SK-N-DZ (cell line): Measurements from ENCODE around the gene ZDHHC1.
"Not testable (repeated sequence)": the region's sequence is repeated elsewhere in the genome, so short reads cannot be mapped to it uniquely, and the experiment has no call there.

Experiments
- DNase-seq: peaks from one replicate; pipeline ENCODE4 v3.0.0-alpha.2; 2015; ENCODE audit warnings: low spot score

Gene ZDHHC1

DNA sequence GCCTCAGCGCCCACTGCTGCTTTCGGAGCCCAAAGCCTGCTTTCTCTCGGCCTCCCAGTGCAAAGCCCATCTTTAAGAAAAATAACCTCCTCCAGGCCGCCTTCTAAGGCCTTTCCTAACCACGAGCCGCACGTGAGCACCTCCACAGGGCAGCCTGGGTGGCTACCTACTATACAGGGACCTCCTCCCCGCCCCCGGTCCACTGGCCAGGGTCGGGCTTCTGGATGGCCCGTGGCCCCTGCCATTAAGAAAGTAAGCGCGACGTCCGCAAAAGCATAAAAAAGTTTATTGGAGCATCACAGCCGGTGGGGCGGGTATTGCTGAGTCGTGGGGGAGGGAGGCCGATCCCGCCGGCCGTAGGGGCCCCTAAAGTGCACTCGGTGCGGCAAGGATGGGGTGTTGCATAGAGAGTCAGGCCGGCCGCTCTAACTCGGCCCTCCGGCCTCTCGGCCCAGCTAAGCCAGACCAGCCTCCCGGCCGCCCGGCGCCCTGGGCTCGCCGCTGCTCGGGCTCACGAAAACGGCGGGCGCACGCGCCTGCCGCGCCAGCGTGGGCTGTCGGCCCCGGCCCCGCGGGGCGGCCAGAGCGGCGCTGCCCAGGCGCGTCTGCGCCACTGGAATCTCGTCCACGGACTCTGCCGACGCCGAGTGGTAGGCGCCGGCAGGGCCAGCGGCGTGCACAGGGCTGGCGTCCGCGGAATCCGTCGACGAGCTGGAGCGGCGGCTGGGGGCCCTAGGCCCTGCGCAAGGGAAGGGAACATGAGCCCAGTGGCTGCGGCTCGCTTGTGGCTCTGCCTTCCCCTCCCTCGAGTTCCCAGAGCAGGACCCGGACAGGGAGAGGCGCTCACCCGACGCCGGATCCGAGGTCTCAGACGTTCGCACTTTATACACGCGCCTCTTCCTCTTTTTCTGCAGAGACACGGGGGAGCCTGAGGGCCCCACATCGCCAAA is 21.8 kb downstream of the ZDHHC1 start:
- DNase-seq = no peak

DNA sequence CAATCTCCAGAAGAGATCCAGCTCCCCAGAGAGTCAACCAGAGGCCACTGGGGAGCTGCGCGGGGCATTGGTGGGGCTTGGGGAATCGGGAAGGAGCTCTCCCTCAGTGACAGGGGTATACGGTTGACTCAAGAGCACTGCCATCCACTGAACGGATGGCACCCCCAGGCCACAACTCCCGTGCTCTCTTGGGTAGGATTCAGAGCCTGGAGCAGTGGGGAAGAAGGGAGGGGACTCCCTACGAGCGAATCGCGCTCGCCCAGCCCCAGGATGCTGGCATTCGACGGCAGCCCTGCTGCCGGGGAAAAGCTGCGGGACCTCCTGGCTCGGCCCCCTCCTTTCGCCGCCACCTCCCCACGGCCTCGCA is 22.5 kb downstream of the ZDHHC1 start:
- DNase-seq = no peak

DNA sequence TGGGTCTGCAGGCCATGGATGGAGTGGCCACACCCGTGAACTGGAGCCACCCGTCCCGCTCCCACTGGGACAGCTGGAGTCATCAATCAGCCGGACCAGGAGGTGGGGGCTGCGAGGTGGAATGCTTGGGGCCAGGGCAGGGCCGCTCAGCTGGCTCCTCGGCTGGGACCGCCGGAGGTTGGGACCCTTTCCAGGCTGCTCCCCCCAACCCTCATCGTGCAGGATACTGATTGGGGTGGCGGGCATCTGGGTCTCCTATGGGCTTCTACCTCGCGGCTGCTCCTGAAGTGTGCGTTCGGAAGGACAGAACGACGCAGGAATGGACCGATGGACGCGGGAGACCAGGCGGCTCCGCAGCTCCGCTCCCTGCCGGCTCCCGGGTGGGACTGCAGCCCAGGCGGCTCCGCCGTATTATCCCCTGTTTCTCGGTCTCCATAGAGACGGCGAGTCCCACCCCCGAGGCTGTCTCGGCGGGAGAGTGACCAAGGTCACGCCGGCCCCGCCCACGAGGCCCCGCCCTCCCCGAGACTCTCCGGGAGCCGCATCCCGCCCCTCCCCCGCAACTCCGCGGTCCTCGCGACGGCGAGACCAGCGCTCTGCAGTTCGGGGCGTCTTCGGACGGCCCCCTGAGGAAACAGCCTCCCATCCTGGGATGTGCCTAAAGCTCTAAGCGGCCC is 23.0 kb downstream of the ZDHHC1 start, which contains the start of gene TPPP3:
TPPP3 (minus strand) TSS at position 388 of the 677 bp plus-strand sequence. CDS start 2,387 bp downstream, outside the sequence.
- peak; percentile 91 for DNase-seq

DNA sequence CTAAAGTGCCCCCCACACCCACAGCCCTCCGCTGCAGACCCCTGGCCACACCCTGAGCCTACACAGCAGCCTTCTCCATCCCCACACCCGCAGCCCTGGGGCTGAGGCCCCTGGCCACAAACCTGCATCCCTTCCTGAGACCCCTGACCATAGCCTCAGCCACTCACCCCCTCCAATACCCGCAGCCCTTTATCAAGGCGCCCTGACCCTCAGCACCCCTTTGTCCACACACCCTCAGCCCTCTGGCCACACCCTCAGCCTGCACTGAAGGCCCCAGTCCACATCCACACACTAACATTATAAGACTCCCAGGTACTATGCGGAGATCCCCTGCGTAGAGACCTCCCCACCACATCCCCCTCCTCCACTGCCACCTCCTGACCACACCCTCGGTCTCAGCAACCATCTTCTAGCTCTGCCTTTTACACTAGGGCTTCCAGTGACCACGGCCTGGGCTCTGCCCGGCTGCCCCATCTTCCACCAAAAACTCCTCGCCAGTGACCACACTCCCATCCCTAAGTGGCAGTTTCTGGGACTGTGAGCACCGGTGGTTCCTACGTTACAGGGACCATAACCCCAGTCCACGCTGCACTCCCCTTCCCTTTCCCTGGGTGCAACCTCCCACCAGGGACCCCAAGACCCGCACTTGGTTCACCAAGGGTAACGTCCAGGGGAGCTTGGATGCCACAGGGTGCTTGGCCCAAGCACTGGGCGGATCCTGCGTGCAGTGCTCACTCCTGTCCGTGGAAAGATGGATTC is 23.8 kb downstream of the ZDHHC1 start:
- DNase-seq = no peak

DNA sequence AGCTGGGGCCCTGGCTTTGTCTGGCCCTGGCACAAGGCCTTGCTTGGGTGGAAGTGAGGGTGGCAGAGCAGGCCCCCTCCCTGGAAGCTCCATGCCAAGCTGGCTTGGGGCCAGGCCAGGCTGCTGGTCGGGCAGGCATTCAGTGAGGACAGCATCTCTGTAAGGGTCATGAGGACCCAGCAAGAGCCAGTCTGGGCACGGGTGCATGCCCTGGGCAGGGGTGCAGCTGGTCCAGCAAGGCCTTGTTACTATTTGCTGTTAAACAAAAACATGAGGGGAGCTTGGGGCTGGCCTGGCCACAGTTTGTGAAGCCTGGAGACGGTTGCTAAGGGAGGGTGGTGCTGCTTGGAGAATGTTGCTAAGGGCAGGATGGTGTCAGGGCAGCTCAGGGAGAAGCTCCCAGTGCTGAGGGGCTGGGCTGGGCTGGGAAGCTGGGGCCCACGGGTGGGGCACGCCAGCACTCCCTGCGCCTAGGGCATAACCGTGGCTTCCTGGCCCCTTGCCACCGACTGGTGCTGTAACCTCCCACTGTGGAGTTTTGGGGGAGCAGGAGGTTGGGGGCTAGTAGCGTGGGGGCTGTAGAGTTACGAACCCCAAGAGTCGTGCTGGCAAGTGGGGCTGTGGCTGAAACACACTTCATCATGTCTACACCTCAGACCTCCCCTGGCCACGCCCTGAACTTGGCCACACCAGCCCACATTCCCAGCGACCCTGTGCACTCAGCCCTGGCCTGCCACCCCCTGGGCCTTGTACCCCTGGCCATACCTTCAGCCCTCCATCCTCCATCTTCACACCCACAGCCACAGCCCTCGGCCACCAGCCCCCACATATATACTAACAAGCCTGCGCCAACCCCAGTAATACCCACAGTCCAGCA is 24.6 kb downstream of the ZDHHC1 start:
- DNase-seq = no peak

DNA sequence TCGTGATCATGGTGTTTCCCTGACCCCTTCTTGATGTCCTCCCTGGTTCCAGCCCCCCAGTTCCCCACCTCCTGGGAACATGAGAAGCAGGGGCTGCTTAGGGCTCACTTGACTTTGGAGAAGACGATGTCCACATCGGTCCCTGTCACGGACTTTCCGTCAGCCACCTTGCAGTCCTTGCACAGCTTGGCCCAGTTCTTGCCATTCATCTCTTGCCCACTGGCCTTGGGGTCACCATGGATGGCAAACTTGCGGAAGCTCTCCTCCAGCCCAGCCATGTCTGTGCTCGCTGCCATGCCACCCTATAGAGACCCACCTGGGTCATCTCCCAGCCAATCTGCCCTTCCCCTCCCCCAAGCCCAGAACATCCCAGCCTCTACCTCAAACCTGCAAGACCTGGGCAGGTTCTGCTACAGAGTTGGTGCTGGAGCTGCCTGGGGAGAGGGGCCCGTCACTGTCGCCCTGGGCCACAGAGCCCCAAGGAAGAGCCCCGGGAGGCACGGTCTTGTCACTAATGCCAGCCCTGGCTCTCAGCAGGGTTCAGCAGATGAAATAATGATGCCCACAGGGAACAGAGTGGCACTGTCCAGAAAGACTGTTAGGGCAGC is 25.4 kb downstream of the ZDHHC1 start:
- no peak for DNase-seq

DNA sequence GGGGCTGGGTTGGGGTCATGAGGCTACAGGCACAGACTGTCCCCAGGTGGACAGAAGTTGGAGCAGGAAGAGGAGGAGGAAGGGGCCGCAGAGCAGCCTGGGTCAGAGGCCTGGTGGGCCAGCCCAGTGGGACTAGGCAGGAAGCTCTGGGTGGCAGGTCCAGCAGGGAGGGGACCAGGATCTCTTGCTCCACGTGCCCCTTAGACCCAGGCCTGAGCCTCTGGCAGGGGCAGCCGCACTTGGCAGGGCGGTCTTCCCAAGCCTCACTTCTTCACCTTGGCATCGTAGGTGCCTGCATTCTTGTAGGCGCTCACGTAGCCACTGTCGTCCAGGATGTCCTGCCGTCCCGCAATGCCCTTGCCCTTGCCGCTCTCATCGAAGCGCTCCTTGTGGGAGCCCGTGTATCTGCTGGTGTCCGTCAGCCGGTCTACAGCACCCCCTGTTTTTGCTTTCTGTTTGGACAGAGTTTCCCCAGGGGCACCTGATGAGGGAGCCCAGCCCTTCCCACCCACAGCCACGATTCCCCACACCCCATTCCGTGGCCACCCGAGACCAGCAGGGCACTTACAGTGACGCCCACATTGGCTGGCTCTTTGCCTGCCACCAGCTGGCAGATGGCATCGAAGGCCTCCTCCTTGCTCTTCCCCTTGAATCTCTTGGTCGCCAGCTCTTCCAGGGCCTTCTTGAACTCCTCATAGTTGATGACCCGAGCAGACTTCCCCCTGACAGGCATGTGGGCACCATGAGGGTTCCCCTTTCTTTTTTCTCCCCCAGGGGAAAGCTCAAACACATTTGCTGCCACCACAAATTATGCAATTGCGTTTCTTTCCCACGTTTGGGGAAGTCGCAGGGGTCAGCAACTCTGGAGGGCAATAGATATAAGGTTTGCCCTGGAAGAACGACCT is 26.1 kb downstream of the ZDHHC1 start:
- DNase-seq = no peak

DNA sequence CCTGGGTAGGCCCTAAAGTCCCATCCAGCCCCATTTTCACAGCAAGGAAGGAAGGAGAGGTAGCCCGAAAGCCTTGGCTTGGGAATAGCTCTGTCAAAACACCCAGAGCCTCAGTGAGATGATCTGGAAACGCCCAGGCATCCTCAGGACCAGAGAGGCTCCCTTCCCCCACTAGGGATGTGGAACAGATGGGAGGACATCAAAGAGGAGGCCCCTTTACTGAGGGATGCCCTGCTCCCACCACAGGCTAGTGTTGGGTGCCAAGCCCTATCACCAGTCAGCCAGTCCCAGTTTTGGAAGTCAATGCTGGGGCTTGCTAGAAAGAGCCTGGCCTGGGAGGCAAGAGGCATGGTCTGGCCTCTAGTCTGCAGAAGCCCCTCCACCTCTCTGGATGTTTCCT is 27.7 kb downstream of the ZDHHC1 start:
- DNase-seq = no peak

DNA sequence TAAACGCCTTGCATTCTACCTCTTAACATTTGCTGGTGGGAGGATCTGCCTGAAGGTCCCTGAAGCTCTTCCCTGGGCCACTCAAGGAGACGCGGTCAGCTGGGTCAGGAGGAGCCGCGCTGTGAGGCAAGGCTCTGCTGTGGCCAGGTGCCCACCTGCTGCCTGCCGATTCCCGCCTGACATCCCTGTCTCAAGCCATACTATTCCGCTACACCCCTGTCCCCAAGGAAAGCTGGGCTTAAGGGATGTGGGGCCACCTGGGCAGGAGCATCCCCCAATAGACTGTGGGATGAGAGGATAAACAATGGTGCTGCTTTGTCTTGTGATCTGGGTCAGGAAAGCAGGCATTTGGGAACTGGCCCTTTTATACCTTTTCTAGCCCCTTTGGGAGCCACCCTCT is 28.1 kb downstream of the ZDHHC1 start:
- no peak for DNase-seq

DNA sequence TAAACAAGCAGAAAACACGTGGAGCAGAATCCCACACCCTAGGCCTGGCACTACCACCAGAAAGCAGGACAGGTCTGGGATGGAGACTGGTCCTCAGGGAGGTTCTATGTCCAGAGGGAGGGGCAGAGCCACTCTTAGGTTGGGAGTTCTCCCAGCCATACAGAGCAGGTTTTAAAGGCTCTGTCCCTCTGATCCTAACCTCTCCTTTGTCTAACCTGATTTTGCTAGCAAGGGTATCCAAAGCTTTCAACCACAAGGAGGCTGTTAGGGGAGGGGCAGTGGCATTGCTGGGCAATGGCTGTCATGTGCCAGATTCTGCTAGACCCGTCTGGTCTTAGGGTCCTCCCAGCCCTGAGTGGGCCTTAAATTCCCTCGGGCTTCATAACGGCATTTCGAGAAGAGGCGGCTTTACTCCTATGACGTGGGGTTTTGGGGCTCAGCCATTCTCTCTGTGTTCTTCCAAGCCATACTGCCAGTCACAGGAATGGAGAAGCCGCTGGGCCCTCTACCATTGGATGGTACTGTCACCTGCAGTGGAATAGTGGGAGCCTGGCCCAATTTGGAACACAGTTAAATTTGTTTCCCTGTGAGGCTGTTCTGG is 28.7 kb downstream of the ZDHHC1 start:
- DNase-seq = no peak

DNA sequence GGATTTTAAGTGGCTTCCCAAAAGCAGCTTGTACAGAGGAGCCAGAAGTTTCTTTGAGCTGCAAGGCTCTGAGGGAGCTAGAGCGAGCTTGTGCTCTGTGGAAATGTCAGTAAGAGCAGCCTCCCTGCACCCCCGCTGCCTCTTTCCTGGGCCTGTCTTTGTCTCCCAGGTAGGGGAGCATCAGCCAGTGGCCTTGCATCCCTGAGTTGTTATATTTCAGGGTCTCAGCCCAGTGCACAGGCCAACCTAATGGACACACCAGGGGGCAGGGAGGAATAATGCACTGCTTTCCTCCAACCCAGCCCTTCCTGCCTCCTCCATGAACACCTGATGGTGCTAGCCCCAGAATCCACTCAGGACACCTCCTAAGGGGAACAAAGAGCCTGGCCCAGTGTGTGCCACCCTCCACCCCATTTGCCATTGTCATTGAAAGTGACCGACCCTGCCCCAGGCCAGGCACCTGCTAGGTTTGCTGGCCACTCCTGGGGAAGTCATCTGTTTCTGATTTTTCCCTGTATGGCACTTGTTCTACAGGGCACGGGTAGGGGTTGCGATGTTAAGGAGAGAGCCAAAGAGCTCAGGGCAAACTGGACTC is 29.3 kb downstream of the ZDHHC1 start:
- no peak for DNase-seq

DNA sequence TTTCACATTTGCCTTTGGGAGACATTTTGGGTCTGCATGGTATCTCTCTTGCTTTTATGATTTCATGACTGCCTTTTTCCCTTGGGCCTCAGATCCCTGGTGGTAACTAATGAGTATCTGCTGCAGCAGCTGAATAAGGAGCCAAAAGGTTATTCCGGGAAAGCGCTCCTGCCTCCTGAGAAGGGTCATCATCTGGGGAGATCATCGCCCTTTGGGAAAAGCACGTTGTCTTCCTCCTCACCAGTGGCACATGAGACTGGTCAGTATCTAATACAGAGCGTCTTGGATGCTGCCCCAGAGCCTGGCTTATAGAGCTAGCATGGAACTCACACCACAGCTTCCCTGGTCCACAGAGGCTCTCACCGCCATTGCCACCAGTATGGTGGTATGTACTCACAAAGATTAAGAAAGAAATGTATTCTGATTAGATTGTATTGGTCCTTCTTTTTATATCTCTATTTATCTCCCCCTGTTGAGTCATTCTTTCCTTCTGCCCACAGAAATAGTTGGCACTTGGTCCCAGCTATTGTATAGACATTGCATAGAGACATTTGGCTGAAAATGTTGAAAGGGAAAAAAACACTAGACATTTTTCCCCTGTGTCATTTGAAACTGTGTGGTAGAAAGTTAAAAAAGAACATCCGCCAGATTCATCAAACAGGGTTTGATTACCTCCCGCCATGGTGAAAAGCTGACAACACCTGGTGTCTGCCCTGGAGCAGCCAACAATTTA is 31.3 kb downstream of the ZDHHC1 start:
- DNase-seq = no peak

DNA sequence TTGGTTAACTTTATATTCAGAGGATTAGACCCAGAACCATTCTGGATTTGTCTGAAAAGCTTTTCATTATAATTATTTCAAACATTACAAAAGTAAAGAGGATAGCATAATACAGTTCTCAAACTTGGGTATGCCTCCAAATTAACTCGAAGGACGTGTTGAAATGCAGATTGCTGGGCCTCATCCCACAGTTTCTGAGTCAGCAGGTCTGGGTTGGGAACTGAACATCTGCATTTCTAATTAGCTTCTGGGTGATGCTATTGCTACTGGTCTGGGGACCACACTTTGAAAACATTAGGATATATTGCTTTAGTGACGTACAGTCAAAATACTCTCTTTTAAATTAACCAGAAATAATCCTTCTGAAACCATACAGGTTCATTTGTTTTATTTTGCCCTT is 33.0 kb downstream of the ZDHHC1 start:
- no peak for DNase-seq

DNA sequence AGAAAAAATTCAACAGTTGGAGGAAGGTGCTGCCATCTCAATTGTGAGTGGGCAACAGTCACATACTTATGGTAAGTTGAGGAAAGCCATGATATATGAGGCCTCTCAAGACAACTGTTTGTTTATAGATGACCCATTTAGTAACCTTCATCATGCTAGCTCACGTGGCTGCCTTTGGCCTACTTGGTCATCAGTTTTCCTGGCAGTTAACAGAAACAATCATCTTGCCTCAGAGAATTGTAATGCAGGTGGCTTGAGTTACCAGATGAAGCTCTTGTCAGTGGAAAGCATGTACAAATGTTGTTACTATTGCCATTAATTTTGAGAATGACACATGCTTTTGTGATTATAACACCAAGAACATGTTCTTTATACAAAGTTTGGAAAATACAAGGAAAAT is 37.6 kb downstream of the ZDHHC1 start:
- DNase-seq = no peak

DNA sequence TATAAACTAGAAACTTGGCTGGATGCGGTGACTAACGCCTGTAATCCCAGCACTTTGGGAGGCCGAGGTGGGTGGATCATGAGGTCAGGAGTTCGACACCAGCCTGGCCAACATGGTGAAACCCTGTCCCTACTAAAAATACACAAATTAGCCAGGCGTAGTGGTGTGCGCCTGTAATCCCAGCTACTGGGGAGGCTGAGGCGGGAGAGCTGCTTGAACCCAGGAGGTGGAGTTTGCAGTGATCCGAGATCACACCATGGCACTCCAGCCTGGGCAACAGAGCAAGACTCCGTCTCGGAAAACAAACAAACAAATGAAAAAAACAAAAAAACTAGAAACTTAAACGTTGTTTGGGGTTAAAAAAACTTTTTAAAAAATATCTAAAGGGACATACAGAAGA is 40.3 kb downstream of the ZDHHC1 start:
- not testable (repeated sequence) for DNase-seq

DNA sequence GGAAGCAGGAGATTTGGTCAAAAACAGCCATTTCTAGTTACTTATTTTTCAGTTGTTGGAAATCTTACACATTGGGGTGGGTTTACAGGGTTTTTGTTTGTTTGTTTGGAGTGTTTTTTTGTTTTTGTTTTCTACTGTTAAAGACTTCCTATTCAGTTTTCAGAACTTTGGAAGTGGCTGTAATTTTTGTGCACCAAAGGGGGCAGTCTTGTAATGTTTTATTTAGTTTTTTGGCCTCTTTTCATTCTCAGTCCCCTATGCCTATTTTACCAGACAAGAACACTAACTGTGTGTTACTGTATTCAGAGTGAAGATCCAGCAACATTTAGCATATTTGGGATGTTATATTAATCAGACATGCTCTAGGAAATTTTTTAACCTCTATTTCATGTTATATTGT is 43.6 kb downstream of the ZDHHC1 start:
- no peak for DNase-seq

DNA sequence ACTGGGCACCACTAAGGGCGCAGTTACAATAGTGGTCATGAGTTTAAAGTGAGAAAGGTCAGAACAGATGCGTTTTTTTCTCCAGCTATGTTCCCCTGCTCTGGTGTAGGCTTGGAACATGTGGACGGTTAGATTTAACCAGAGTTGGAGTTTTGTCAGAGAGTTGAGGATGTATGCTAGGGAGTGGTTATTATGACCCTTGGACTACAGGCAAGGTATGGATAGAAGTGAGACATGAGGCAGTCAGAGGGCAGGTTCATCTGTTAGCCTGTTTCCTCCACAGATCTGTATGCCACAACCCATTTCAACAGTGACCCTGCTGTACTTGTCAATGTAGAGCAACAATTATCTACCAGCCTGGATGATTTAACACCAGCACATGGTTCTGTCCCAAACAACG is 45.6 kb downstream of the ZDHHC1 start:
- no peak for DNase-seq

DNA sequence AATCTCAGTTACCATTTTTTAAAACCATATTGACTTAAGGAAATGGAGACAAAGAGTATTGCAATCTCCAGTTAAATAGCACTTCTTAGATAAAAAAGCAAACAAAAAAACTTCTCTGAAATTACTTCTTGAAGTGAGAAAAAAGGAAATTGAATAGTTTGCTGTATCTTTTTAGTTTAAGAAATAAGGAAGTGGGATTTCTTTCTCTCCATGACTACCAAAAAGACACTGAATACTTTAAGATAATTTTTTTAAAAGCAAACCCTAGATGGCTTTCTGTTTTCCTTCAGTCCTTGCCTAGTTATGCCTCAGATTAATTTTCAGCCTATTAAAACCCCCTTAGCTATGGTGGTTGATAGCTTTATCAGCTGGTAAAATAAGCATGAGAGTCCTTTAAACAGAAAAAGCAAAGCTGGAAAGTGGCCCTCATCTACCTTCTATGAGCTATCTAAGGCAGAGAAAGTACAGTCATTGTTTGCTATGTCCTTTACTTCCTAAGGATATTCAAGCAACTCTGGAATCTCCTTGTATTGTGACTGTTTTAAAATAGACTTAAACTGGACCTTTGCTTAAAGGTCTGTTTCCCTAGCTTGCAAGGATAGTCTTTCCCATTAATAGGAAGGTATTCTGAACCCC is 51.6 kb downstream of the ZDHHC1 start:
- DNase-seq = no peak
